GM18951 (cell line): Measurements from ENCODE around the gene CYSLTR1.

Experiments used
- POLR2A ChIP-seq: IDR thresholded peaks from 4 replicates; pipeline ENCODE4 v1.6.1; 2011; ENCODE audit warnings: mild to moderate bottlenecking; ENCODE audit not compliant: insufficient read length, insufficient read depth; ENCODE audit errors: extremely low read depth
- in situ Hi-C: fragments of 300-500 bp; cut with MboI; formaldehyde crosslinking; loops from one replicate; pipeline ENCODE4 v1.12.0; 2022; ENCODE audit warnings: low sequenced_read_pairs, mixed read lengths, inconsistent platforms; ENCODE audit not compliant: unreplicated experiment

The CYSLTR1 gene

GRCh38 chrX:78327370-78328086 lies at the start of gene CYSLTR1:
Gene CYSLTR1 (minus strand): TSS chrX:78327611. CDS start chrX:78273746, 53,865 bp downstream.
- no peak for TF ChIP-seq POLR2A
- in situ Hi-C loops = no loop called here

GRCh38 chrX:78377186-78377585 lies 49.8 kb upstream of the CYSLTR1 start:
- in situ Hi-C loops = no loop called here
- no peak for TF ChIP-seq POLR2A

GRCh38 chrX:78375894-78376293 lies 48.5 kb upstream of the CYSLTR1 start:
- TF ChIP-seq POLR2A = no peak
- in situ Hi-C loops = no loop called here

- in situ Hi-C loops = no loop called here
- TF ChIP-seq POLR2A = no peak
Observed at GRCh38 chrX:78366576-78366975, 39.2 kb upstream of the CYSLTR1 start.

- no peak for TF ChIP-seq POLR2A
- in situ Hi-C loops = no loop called here
Observed at GRCh38 chrX:78357342-78358055, 30.1 kb upstream of the CYSLTR1 start.

GRCh38 chrX:78333521-78333920 lies 6.1 kb upstream of the CYSLTR1 start:
- in situ Hi-C loops = no loop called here
- no peak for TF ChIP-seq POLR2A

- in situ Hi-C loops = no loop called here
- no peak for TF ChIP-seq POLR2A
Observed at GRCh38 chrX:78331708-78332107, 4.3 kb upstream of the CYSLTR1 start.

- in situ Hi-C loops = no loop called here
- TF ChIP-seq POLR2A = no peak
Observed at GRCh38 chrX:78330540-78330939, 3.1 kb upstream of the CYSLTR1 start.

- in situ Hi-C loops = no loop called here
- no peak for TF ChIP-seq POLR2A
Observed at GRCh38 chrX:78330068-78330467, 2.7 kb upstream of the CYSLTR1 start.

GRCh38 chrX:78329486-78329885 lies 2.1 kb upstream of the CYSLTR1 start:
- no peak for TF ChIP-seq POLR2A
- in situ Hi-C loops = no loop called here

- TF ChIP-seq POLR2A = no peak
- in situ Hi-C loops = no loop called here
Observed at GRCh38 chrX:78326401-78326800, 1.0 kb downstream of the CYSLTR1 start.

- no peak for TF ChIP-seq POLR2A
Observed at GRCh38 chrX:78322863-78323262, 4.5 kb downstream of the CYSLTR1 start.

GRCh38 chrX:78321809-78322208 lies 5.6 kb downstream of the CYSLTR1 start:
- in situ Hi-C loops = no loop called here
- TF ChIP-seq POLR2A = no peak

More at GRCh38 chrX:78322863-78323262, 4.5 kb downstream of the CYSLTR1 start:
- in situ Hi-C loops = no loop called here

- no peak for TF ChIP-seq POLR2A
- in situ Hi-C loops = no loop called here
Observed at GRCh38 chrX:78316265-78316664, 11.1 kb downstream of the CYSLTR1 start.
